ENCODE results near the gene IGSF9. TPM values are rescaled to one million over a fixed set of nuclear protein-coding genes. Genes with fewer than 3 reads are reported as not detected.

Gene IGSF9
- total RNA-seq, 1 experiment from 2014 or later: 23.4 TPM

GRCh38 chr1:159934136-159935039 is 11.0 kb downstream of the IGSF9 start:
- no peaks in the 10 kb centered on the region for H3K36me3 ChIP-seq (ENCODE audit: low read depth)
- H3K9me3 ChIP-seq (ENCODE audit: insufficient read depth, low read depth): no peaks in the 10 kb centered on the region
- ChIA-PET CTCF (interaction anchor here (0.6 to 1.9 kb wide), 4 partner anchors 34 to 86 kb away, joined by 3 to 7 read pairs (median 4); no protein-coding TSS in a partner anchor), POLR2A (ENCODE audit: unreplicated experiment) (no interaction called here)
- DNase-seq: no peak
- H3K4me2 ChIP-seq: no peak overlapping the region
- no peak overlapping the region for H3K4me3 ChIP-seq
- H2AFZ ChIP-seq: no peak overlapping the region
- no TSS peak for BruUV-seq (replicated peaks)
- H3K27me3 ChIP-seq (ENCODE audit: insufficient read depth, low read depth): no peaks in the 10 kb centered on the region
- no peaks in the 10 kb centered on the region for H3K79me2 ChIP-seq (ENCODE audit: low read depth)
- H3F3A ChIP-seq (ENCODE audit: insufficient read depth, low read depth): peaks cover 16% of the 10 kb centered on the region; the same call in 1 of the 2 replicates
- no peaks in the 10 kb centered on the region for H4K20me1 ChIP-seq (ENCODE audit: insufficient read depth)
- intact Hi-C loops (cut with micrococcal nuclease; ENCODE audit: unreplicated experiment): no loop called here
- no peaks in the 10 kb centered on the region for H3K9me2 ChIP-seq (ENCODE audit: insufficient read depth)
- no peak overlapping the region for H3K27ac ChIP-seq
- H3K4me1 ChIP-seq (replicated peaks; ENCODE audit: insufficient read depth): peaks cover 35% of the 10 kb centered on the region
- TF ChIP-seq EZH2 (IDR thresholded peaks at IDR 0.05; ENCODE audit: low read depth): no peak
- no peak for TF ChIP-seq CTCF (conservative IDR thresholded peaks at IDR 0.05)

DNA sequence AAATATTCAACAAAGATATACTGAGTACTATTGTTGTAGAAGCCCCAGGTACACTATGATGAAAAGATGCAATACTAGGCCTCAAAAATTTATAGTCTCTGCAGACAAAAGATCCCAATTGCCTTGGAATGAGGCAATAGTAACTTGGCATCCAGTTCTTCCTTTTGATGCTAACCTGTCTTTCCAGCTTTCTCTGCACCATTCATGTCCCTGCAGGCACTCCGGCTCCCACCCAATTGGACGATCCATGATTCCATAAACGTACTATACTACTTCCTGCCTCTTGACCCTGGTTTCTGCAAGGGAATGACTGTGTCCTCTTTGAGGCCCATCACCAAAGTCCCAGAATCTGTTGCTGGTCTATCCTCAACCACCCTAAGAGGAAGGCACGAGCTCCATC is 12.1 kb downstream of the IGSF9 start:
- Histone ChIP-seq H2AFZ (no peak overlapping the region), H3K27ac (no peak overlapping the region), H3K4me3 (no peak overlapping the region), H3K36me3 (ENCODE audit: low read depth) (no peaks in the 10 kb centered on the region), H3K79me2 (ENCODE audit: low read depth) (no peaks in the 10 kb centered on the region), H4K20me1 (ENCODE audit: insufficient read depth) (no peaks in the 10 kb centered on the region), H3F3A (ENCODE audit: insufficient read depth, low read depth) (peaks cover 16% of the 10 kb centered on the region; the same call in 1 of the 2 replicates), H3K4me2 (no peak overlapping the region), H3K9me3 (ENCODE audit: insufficient read depth, low read depth) (no peaks in the 10 kb centered on the region), H3K27me3 (ENCODE audit: insufficient read depth, low read depth) (no peaks in the 10 kb centered on the region), H3K4me1 (replicated peaks; ENCODE audit: insufficient read depth) (peaks cover 26% of the 10 kb centered on the region), H3K9me2 (ENCODE audit: insufficient read depth) (no peaks in the 10 kb centered on the region)
- ChIA-PET POLR2A (ENCODE audit: unreplicated experiment) (interaction anchor here (0.7 kb wide), 1 partner anchor 9 kb away, joined by 3 read pairs; no protein-coding TSS in a partner anchor), CTCF (interaction anchor here (0.6 to 1.9 kb wide), 4 partner anchors 33 to 134 kb away, joined by 3 to 7 read pairs (median 4); no protein-coding TSS in a partner anchor)
- no peak for TF ChIP-seq CTCF (conservative IDR thresholded peaks at IDR 0.05)
- TF ChIP-seq EZH2 (IDR thresholded peaks at IDR 0.05; ENCODE audit: low read depth): no peak
- intact Hi-C loops (cut with micrococcal nuclease; ENCODE audit: unreplicated experiment): no loop called here
- no TSS peak for BruUV-seq (replicated peaks)
- DNase-seq: no peak

DNA sequence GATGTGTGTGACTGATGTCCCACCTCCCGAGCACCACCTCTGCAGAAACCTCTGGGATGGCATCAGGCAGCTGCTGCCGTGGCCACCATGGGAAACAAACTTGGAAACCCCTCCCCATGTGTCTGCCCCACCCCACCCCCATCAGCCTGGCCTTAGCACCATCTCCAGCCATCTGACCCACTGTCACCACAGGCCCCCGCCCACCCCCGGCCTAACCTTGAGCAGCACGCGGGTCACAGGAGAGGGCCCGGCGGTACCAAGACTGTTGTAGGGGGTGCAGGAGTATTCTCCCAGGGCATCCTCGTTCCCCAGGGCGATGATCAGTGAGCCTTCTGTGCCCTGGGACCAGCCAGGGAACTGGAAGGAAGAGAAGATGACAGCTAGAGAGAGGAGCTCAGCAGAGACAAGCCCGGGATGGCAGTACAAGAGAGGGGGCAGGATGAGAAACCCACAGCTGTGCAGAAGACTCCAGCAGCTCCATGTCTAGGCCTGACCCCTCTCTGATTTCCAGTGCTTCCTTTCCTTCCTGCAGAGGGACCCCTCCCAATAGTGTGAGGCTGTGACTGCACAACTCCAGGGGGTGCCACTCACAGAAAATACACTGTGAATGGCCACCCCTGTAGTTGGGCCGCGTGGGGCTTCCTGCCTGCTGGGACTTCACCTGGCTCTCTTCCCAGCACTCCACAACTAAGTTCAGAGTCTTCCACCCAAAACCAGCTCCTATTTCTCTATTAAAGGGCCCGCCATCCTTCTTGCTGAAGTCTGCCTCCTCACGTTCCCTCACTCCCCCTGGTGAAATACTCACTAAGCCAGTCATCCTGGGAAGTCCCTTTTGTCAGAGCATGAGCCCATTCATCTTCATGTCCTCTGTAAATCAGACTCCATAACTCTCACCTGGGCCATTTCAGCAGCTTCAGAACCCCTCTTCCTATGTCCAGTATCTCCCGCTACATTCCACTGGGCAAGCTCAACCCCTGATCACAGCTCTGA is 12.8 kb downstream of the IGSF9 start:
- Histone ChIP-seq H3K79me2 (ENCODE audit: low read depth) (no peaks in the 10 kb centered on the region), H3K9me3 (ENCODE audit: insufficient read depth, low read depth) (no peaks in the 10 kb centered on the region), H3K4me1 (replicated peaks; ENCODE audit: insufficient read depth) (peaks cover 19% of the 10 kb centered on the region), H3K27ac (no peak overlapping the region), H3K4me2 (no peak overlapping the region), H2AFZ (no peak overlapping the region), H3K36me3 (ENCODE audit: low read depth) (no peaks in the 10 kb centered on the region), H3K4me3 (no peak overlapping the region), H4K20me1 (ENCODE audit: insufficient read depth) (no peaks in the 10 kb centered on the region), H3K9me2 (ENCODE audit: insufficient read depth) (no peaks in the 10 kb centered on the region), H3K27me3 (ENCODE audit: insufficient read depth, low read depth) (no peaks in the 10 kb centered on the region), H3F3A (ENCODE audit: insufficient read depth, low read depth) (peaks cover 14% of the 10 kb centered on the region; the same call in 1 of the 2 replicates)
- ChIA-PET CTCF (interaction anchor here (1.0 to 1.9 kb wide), 3 partner anchors 74 to 134 kb away, joined by 3 to 7 read pairs (median 4); no protein-coding TSS in a partner anchor), POLR2A (ENCODE audit: unreplicated experiment) (interaction anchor here (0.7 kb wide), 1 partner anchor 8 kb away, joined by 3 read pairs; no protein-coding TSS in a partner anchor)
- no peak for TF ChIP-seq CTCF (conservative IDR thresholded peaks at IDR 0.05)
- no peak for TF ChIP-seq EZH2 (IDR thresholded peaks at IDR 0.05; ENCODE audit: low read depth)
- no TSS peak for BruUV-seq (replicated peaks)
- intact Hi-C loops (cut with micrococcal nuclease; ENCODE audit: unreplicated experiment): no loop called here
- no peak for DNase-seq

Measured in PC-9 (cell line).